Measurements from ENCODE around the gene TLE5. TPM values are rescaled to one million over a fixed set of nuclear protein-coding genes. Genes with fewer than 3 reads are reported as not detected.

The TLE5 gene
- total and polyA plus RNA-seq, 2 donors (not counting 3 experiments of a cell fraction or from before 2014, with no cell fraction given): 393 to 574 TPM

- FAIRE-seq (no peak), DNase-seq (ENCODE audit: low read depth, low spot score) (no peak)
- Histone ChIP-seq H3K4me2 (ENCODE audit: insufficient read depth, low read length) (no peak overlapping the region), H3K36me3 (ENCODE audit: control insufficient read depth in 2 of 2, extremely low read depth in 1 of 2, insufficient read depth in 2 of 2, low read length in 2 of 2) (peaks cover 4 to 7% of the 10 kb centered on the region in 2 experiments), H3K27ac (ENCODE audit: insufficient read depth, low read depth, low read length) (no peak overlapping the region), H3K9me3 (replicated peaks; ENCODE audit: control insufficient read depth, insufficient read depth, low read length) (no peaks in the 10 kb centered on the region), H3K9ac (replicated peaks; ENCODE audit: extremely low read depth, insufficient read depth, low read length) (no peak overlapping the region), H2AFZ (ENCODE audit: low read depth, low read length) (no peak overlapping the region), H3K4me1 (ENCODE audit: control insufficient read depth, extremely low read depth, insufficient read depth, low read length) (peaks cover 3% of the 10 kb centered on the region), H3K27me3 (ENCODE audit: control insufficient read depth in 2 of 2, insufficient read depth in 2 of 2, low read length in 2 of 2) (no peaks in the 10 kb centered on the region), H4K20me1 (replicated peaks; ENCODE audit: control insufficient read depth, extremely low read depth, insufficient read depth, low read length) (no peaks in the 10 kb centered on the region), H3K79me2 (ENCODE audit: control insufficient read depth, insufficient read depth, low read length) (peaks cover 22% of the 10 kb centered on the region), H3K9me1 (replicated peaks; ENCODE audit: control insufficient read depth, extremely low read depth, insufficient read depth, low read length) (no peaks in the 10 kb centered on the region), H3K4me3 (replicated peaks in 1 of 3; ENCODE audit: insufficient read depth in 1 of 3, low read depth in 1 of 3, low read length in 3 of 3) (no peak overlapping the region)
- ChIA-PET POLR2A (no interaction called here), CTCF (interaction anchor here (1.8 kb wide), 1 partner anchor 40 kb away, joined by 7 read pairs; no protein-coding TSS in a partner anchor)
- intact Hi-C loops (cut with micrococcal nuclease): no loop called here
- TF ChIP-seq MAX (IDR thresholded peaks at IDR 0.05; ENCODE audit: insufficient read depth, insufficient read length): no peak
- no peak for TF ChIP-seq GATA2 (IDR thresholded peaks at IDR 0.05; ENCODE audit: insufficient read depth, insufficient read length, low read depth, low read length)
- TF ChIP-seq FOS (IDR thresholded peaks at IDR 0.05; ENCODE audit: borderline replicate concordance, insufficient read depth, low read length): no peak
- no peak for TF ChIP-seq EZH2 (IDR thresholded peaks at IDR 0.05; ENCODE audit: borderline replicate concordance, low read depth, low read length, severe bottlenecking)
- TF ChIP-seq JUN (IDR thresholded peaks at IDR 0.05; ENCODE audit: borderline replicate concordance, insufficient read depth, insufficient read length, low read depth): no peak
- no peak for TF ChIP-seq POLR2AphosphoS5 (IDR thresholded peaks at IDR 0.05; ENCODE audit: insufficient read depth, low read depth, low read length)
- no peak for TF ChIP-seq POLR2A (IDR thresholded peaks at IDR 0.05; ENCODE audit: low read depth, low read length)
- TF ChIP-seq MYC (IDR thresholded peaks at IDR 0.05; ENCODE audit: low read depth, low read length): no peak
- no peak for TF ChIP-seq CTCF (IDR thresholded peaks at IDR 0.05; ENCODE audit: extremely low read depth in 1 of 2, insufficient read depth in 1 of 2, low read depth in 1 of 2, low read length in 2 of 2)
- dilution Hi-C loops (cut with MboI; ENCODE audit: extremely low pct_ligation_motif_present, low sequenced_read_pairs): no loop called here
- no TSS peak for BruUV-seq (replicated peaks)
Observed at GRCh38 chr19:3064011-3064330, 1.7 kb upstream of the TLE5 start.

Measured in endothelial cell of umbilical vein (primary cell).